ENCODE measurements around the gene ZC3H8. TPM values are rescaled to one million over a fixed set of nuclear protein-coding genes. Genes with fewer than 3 reads are reported as not detected.

Gene ZC3H8
- total RNA-seq, 1 donor from 2014 or later: 20.7 TPM

GRCh38 chr2:112199188-112199587 lies 55.7 kb downstream of the ZC3H8 start:
- Mint-ChIP-seq H3K9me3 (peaks cover 6% of the 10 kb centered on the region), H3K27ac (no peak overlapping the region), H3K27me3 (no peaks in the 10 kb centered on the region), H3K4me3 (no peak overlapping the region), H3K36me3 (no peaks in the 10 kb centered on the region), H3K4me1 (ENCODE audit: unreplicated experiment) (peaks cover 9% of the 10 kb centered on the region)
- DNase-seq (ENCODE audit: extremely low spot score, unreplicated experiment): no peak
- TF ChIP-seq, protein P1, sequence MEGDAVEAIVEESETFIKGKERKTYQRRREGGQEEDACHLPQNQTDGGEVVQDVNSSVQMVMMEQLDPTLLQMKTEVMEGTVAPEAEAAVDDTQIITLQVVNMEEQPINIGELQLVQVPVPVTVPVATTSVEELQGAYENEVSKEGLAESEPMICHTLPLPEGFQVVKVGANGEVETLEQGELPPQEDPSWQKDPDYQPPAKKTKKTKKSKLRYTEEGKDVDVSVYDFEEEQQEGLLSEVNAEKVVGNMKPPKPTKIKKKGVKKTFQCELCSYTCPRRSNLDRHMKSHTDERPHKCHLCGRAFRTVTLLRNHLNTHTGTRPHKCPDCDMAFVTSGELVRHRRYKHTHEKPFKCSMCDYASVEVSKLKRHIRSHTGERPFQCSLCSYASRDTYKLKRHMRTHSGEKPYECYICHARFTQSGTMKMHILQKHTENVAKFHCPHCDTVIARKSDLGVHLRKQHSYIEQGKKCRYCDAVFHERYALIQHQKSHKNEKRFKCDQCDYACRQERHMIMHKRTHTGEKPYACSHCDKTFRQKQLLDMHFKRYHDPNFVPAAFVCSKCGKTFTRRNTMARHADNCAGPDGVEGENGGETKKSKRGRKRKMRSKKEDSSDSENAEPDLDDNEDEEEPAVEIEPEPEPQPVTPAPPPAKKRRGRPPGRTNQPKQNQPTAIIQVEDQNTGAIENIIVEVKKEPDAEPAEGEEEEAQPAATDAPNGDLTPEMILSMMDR (conservative IDR thresholded peaks at IDR 0.05): no peak

DNA sequence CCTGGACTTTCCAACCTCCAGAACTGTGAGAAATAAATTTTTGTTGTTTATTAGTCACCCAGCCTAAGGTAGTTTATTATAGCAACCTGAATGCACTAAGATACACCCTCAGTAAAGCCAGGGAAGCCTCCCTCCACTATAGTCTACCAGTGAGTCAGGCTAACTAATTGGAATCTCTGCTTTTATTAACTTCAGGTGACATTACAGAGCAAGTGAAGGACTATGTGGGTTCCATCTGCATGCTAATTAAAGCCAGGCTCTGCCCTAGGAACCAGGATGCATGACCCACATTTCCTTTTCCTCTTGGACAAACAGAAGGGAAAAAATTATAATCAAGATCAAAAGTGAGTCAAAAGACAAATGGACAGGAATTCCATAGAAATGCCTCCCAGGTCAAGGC lies 56.1 kb downstream of the ZC3H8 start:
- Mint-ChIP-seq H3K4me3 (no peak overlapping the region), H3K4me1 (ENCODE audit: unreplicated experiment) (peaks cover 9% of the 10 kb centered on the region), H3K27ac (no peak overlapping the region), H3K27me3 (no peaks in the 10 kb centered on the region), H3K36me3 (no peaks in the 10 kb centered on the region), H3K9me3 (peaks cover 6% of the 10 kb centered on the region)
- no peak for DNase-seq (ENCODE audit: extremely low spot score, unreplicated experiment)
- TF ChIP-seq, protein P1 (conservative IDR thresholded peaks at IDR 0.05): no peak

GRCh38 chr2:112197868-112198267 lies 57.0 kb downstream of the ZC3H8 start:
- Mint-ChIP-seq H3K36me3 (no peaks in the 10 kb centered on the region), H3K4me1 (ENCODE audit: unreplicated experiment) (peaks cover 9% of the 10 kb centered on the region), H3K27me3 (no peaks in the 10 kb centered on the region), H3K27ac (no peak overlapping the region), H3K4me3 (no peak overlapping the region), H3K9me3 (peaks cover under 1% of the 10 kb centered on the region)
- no peak for DNase-seq (ENCODE audit: extremely low spot score, unreplicated experiment)
- TF ChIP-seq, protein P1 (conservative IDR thresholded peaks at IDR 0.05): no peak

GRCh38 chr2:112195950-112196349 lies 58.9 kb downstream of the ZC3H8 start:
- Mint-ChIP-seq H3K36me3 (no peaks in the 10 kb centered on the region), H3K4me3 (no peak overlapping the region), H3K4me1 (ENCODE audit: unreplicated experiment) (peaks cover 9% of the 10 kb centered on the region), H3K27me3 (no peaks in the 10 kb centered on the region), H3K9me3 (no peaks in the 10 kb centered on the region), H3K27ac (no peak overlapping the region)
- TF ChIP-seq, protein P1 (conservative IDR thresholded peaks at IDR 0.05): no peak
- no peak for DNase-seq (ENCODE audit: extremely low spot score, unreplicated experiment)

GRCh38 chr2:112195167-112195766 lies 59.6 kb downstream of the ZC3H8 start:
- TF ChIP-seq, protein P1 (conservative IDR thresholded peaks at IDR 0.05): no peak
- H3K36me3 Mint-ChIP-seq: no peaks in the 10 kb centered on the region
- no peak for DNase-seq (ENCODE audit: extremely low spot score, unreplicated experiment)
- H3K27ac Mint-ChIP-seq: no peak overlapping the region
- H3K27me3 Mint-ChIP-seq: no peaks in the 10 kb centered on the region
- no peak overlapping the region for H3K4me3 Mint-ChIP-seq
- H3K4me1 Mint-ChIP-seq (ENCODE audit: unreplicated experiment): peaks cover 9% of the 10 kb centered on the region
- no peaks in the 10 kb centered on the region for H3K9me3 Mint-ChIP-seq

DNA sequence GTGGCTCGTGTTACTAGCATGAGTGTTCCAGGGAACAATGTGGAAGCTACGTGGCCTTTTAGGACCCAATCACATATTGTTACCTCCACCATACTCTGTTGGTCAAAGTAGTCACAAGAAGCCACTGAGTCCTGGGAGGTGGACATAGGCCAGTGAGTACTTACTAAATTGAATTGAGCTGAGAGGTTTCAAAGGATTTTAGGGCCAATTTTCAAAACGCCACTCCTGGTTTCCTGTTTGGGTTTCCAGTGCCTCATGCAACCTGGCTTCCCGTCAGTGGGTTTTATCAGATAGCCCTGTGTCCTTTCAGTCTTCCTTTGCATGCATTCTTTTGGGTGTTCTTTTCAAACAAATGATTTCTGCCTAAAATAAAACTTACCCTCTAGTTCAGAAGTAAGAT lies 60.4 kb downstream of the ZC3H8 start:
- Mint-ChIP-seq H3K27me3 (no peaks in the 10 kb centered on the region), H3K36me3 (no peaks in the 10 kb centered on the region), H3K27ac (no peak overlapping the region), H3K9me3 (no peaks in the 10 kb centered on the region), H3K4me1 (ENCODE audit: unreplicated experiment) (peaks cover 9% of the 10 kb centered on the region), H3K4me3 (no peak overlapping the region)
- TF ChIP-seq, protein P1 (conservative IDR thresholded peaks at IDR 0.05): no peak
- DNase-seq (ENCODE audit: extremely low spot score, unreplicated experiment): no peak
